Measurements from ENCODE around the gene STAC.

- no peak for TF ChIP-seq CTCF (conservative IDR thresholded peaks at IDR 0.05; ENCODE audit: low read depth, low read length)
- TF ChIP-seq EZH2 (IDR thresholded peaks at IDR 0.05; ENCODE audit: borderline replicate concordance, low read depth, low read length, poor library complexity, severe bottlenecking), result no peak
Measured at GRCh38 chr3:36520241-36521006, 140.1 kb downstream of the STAC start.

Data from A673 (cell line).